Endometrial microvascular endothelial cells (primary cell): ENCODE results near the gene CBX4. TPM values are rescaled to one million over a fixed set of nuclear protein-coding genes. Genes with fewer than 3 reads are reported as not detected.

Experiments
- in situ Hi-C: cut with HindIII; loops from 2 replicates; pipeline ENCODE4 v1.10.0; 2017; ENCODE audit warnings: low sequenced_read_pairs, low pct_unique_long_range_greater_than_20kb; ENCODE audit errors: inconsistent ontology term
- total RNA-seq: library from RNA; depleted of rRNA; stranded (reverse); fragments of >200 nt; gene quantifications from one replicate; pipeline ENCODE4 v1.2.3, GENCODE V29; 2015; ENCODE audit errors: inconsistent ontology term

The CBX4 gene
- total RNA-seq, 1 donor from 2014 or later = 5.6 TPM

DNA sequence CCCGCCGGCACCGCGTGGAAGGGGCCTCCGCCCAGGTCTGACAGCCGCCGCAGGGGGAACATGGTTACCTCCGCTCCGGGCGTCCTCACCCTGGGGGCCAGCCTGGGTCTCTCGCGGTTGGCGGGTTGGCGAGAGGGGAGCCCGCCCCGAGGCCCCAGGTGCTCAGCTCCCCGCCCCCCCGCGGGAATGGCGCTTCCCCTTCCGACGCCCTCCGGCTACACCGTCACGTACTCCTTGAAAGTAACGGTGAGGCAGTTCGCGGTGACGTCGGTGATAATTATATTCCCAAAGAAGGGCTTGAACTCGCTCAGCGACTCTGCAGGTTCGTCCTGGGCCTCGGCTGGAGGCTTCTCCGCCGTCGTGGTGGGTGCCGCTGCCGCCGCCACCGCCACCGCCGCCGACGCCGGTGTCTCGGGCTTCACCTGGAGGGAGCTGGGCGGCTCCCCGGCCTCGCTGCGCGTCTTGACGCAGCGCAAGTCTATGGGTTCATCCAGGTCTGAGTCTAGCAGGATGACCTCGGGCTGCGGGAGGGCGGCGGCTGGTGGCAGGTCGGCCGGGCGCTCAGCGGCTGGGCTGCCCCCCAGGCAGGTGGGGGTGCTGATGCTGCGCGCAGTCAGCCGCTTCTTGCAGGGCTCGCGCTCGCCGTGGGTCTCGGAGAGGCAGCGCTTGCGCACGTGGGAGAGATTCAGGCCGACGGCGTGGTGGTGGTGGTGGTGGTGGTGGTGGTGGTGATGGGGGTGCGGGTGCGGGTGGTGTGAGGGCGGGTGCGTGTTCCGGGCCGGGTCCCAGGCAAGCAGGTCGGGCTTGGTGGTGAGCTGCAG, 5.3 kb downstream of the CBX4 start:
- in situ Hi-C loops = no loop called here

- in situ Hi-C loops = no loop called here
Observed at GRCh38 chr17:79833110-79833450, 6.2 kb downstream of the CBX4 start.

GRCh38 chr17:79832218-79833109, 6.8 kb downstream of the CBX4 start:
- in situ Hi-C loops = no loop called here

DNA sequence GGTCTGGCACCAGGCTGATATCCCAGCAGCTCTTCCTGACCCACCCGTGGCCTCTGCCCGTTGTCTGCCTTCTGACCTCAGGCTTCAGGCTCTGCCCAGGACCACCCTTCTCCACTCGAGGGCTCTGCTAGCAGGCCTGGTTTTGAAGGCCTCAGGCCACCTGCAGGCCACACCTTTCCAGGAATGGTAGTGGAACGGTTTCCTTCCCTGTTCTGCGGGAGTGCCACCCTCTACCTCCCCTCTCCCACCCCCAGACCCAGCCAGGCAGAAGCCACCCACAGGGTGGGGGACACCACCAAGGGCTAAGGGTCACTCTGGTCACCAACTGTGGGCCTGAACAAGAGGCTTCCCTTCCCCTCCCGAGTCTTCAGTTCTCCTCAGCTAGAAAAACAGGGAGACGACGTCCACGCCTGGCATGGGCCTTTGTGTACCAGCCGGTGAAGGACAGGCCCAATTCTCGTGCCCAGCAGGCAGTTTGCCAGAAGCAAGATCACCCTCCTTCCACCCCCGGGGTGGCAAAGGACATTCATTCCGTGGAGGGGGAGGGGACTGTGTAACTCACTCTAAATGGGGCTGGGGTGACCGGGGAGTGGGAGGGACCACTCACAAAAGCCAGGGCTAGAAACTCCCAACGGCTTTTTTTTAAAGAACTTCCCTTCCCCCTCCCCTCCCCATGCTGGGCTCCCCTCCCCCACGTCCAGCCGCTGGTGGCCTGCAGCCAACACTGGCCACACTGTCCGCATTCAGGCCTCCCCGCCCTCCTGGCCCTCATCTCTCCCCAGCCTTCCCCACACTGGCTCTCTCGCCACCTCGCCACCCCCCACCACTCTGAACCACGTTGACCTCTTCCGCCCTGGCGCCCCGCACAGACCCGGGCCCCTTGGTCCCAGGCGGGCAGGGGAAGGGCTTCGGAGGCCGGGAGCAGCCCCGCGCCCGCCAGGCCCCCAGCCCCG, 7.7 kb downstream of the CBX4 start:
- in situ Hi-C loops = no loop called here

DNA sequence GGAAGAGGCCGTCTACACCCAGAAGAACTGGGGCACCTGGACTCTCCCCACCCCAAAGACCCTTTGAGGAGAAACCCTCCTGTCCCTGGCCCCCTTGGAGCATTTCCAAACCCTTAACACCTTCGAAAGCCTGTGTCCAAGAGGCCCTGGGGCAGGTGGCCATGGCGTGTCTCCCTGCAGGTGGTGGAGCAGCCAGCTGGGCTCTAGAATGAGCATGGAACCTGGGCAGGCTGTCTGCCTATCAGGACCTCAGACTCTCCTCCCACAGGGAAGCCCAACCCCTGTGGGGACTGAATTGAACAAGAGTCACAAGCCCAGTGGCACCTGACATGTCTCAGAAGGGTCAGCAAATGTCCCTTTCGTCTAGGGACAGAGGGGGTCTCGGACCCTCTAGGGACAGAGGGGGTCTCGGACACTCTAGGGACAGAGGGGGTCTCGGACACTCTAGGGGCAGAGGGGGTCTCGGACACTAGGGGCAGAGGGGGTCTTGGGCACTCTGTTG, 8.4 kb downstream of the CBX4 start:
- in situ Hi-C loops = no loop called here

DNA sequence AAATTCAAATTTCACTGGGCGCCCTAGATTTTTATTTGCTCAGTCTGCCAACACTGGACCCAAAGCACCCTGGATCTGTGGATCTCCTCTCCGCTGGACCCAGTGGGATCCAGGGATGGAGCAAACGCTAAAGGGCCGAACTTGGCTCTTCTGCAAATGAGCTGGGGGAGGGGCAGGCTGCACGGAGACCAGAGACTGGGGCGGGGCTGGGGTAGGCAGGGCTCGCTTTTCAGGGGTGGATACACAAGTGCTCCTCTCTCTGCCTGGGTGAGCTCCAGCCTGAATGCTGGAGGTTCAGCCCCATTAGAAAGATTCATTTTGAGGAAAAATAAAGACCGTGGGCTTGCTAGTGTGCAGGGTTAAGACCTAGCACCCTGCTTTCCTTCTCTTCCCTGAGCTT, 8.9 kb downstream of the CBX4 start:
- in situ Hi-C loops = no loop called here

GRCh38 chr17:79829457-79829856, 9.8 kb downstream of the CBX4 start:
- in situ Hi-C loops = no loop called here

GRCh38 chr17:79829004-79829403, 10.2 kb downstream of the CBX4 start:
- in situ Hi-C loops = no loop called here

- in situ Hi-C loops = no loop called here
Observed at GRCh38 chr17:79826841-79827578, 12.2 kb downstream of the CBX4 start.

- in situ Hi-C loops = no loop called here
Observed at GRCh38 chr17:79826204-79826680, 13.0 kb downstream of the CBX4 start.

GRCh38 chr17:79825580-79825921, 13.7 kb downstream of the CBX4 start:
- in situ Hi-C loops = no loop called here

DNA sequence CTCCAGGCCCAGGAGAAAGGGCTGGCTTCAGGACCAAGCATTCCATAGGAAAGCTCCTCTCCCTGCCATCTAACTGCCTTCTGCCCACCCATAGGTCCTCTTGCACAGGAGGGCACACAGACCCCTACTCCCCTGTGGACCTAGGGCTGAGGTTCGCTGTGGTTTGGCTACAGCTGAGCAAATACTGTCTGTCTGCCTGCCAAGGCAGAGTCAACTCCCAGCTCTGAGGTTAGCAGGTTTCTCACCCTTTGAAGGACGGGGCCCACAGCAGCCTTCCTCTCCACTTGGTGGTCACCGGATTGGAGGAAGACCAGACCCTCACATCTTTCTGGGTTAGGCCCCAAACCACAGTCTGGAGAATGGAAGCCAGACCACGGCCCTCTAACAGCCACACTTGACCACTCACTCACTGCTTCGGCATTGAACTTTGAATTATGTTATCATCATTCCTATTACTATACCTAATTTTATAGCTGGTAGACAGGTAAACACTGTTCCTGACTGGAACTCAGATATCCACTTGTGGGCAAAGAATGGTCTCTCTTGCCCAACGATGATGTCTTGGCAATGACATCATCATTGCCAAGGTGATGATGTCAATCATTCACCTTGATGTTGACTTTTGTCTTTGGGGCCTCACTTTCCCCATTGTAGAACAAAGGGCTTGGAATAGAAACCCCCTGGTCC, 14.2 kb downstream of the CBX4 start:
- in situ Hi-C loops = no loop called here

DNA sequence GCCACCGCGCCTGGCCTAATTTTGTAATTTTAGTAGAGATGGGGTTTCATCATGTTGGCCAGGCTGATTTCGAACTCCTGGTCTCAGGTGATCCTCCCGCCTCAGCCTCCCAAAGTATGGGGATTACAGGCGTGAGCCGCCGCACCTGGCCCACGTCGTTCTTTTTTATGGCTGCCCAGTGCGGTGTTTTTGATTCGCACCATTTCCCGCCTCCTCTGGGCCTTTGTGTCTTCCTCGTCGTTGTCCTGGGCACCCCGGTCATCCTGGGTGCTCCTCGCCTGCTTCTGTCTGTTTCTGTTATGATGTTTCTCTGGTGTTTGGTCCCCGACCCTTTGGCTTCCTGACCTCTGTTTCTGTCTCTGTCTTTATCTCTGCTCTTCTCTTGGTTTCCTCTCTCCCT, 15.0 kb downstream of the CBX4 start:
- in situ Hi-C loops = no loop called here

- in situ Hi-C loops = no loop called here
Observed at GRCh38 chr17:79822583-79823124, 16.6 kb downstream of the CBX4 start.

GRCh38 chr17:79821331-79822095, 17.7 kb downstream of the CBX4 start:
- in situ Hi-C loops = no loop called here

- in situ Hi-C loops = no loop called here
Observed at GRCh38 chr17:79820959-79821330, 18.3 kb downstream of the CBX4 start.
